Measurements from ENCODE around the gene VAV3. TPM values are rescaled to one million over a fixed set of nuclear protein-coding genes. Genes with fewer than 3 reads are reported as not detected.

VAV3 gene
- total RNA-seq, 1 donor from 2014 or later: 4.8 TPM

DNA sequence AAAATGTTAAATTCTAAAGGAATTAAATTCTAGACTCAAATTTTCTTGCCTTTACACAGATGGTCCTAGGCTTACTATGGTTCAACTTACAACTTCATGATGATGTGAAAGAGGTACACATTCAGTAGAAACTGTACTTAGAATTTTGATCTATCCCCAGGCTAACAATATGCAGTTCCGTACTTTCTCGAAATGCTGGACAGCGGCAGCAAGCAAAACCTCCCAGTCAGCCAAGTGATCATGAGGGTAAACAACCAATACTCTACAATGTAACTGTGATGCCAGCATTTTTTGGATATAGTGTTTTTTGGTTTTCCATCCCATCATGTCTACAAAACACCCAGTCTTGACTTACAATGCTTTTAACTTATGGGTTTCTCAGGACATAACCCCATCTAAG lies 25.7 kb downstream of the VAV3 start:
- Histone ChIP-seq H3K36me3 (ENCODE audit: control insufficient read depth, insufficient read depth, low read length) (no peaks in the 10 kb centered on the region), H3K4me3 (ENCODE audit: low read depth, low read length) (no peak overlapping the region), H3K27me3 (ENCODE audit: control insufficient read depth, insufficient read depth, low read length) (no peaks in the 10 kb centered on the region)
- no peak for TF ChIP-seq CTCF (IDR thresholded peaks at IDR 0.05; ENCODE audit: insufficient read depth, low read length, poor library complexity, severe bottlenecking)
- no peak for DNase-seq (ENCODE audit: low read depth)

GRCh38 chr1:107936498-107937481 lies 28.2 kb downstream of the VAV3 start:
- DNase-seq (ENCODE audit: low read depth): peak; percentile 96
- H3K36me3 ChIP-seq (ENCODE audit: control insufficient read depth, insufficient read depth, low read length): no peaks in the 10 kb centered on the region
- no peak overlapping the region for H3K4me3 ChIP-seq (ENCODE audit: low read depth, low read length)
- no peaks in the 10 kb centered on the region for H3K27me3 ChIP-seq (ENCODE audit: control insufficient read depth, insufficient read depth, low read length)
- TF ChIP-seq CTCF (IDR thresholded peaks at IDR 0.05; ENCODE audit: insufficient read depth, low read length, poor library complexity, severe bottlenecking): no peak

- H3K27me3 ChIP-seq (ENCODE audit: control insufficient read depth, insufficient read depth, low read length): no peaks in the 10 kb centered on the region
- DNase-seq (ENCODE audit: low read depth): no peak
- no peak overlapping the region for H3K4me3 ChIP-seq (ENCODE audit: low read depth, low read length)
- TF ChIP-seq CTCF (IDR thresholded peaks at IDR 0.05; ENCODE audit: insufficient read depth, low read length, poor library complexity, severe bottlenecking): no peak
- H3K36me3 ChIP-seq (ENCODE audit: control insufficient read depth, insufficient read depth, low read length): no peaks in the 10 kb centered on the region
These were observed 29.4 kb downstream of the VAV3 start for GRCh38 chr1:107935396-107936064.

- no peaks in the 10 kb centered on the region for H3K36me3 ChIP-seq (ENCODE audit: control insufficient read depth, insufficient read depth, low read length)
- no peak for DNase-seq (ENCODE audit: low read depth)
- TF ChIP-seq CTCF (IDR thresholded peaks at IDR 0.05; ENCODE audit: insufficient read depth, low read length, poor library complexity, severe bottlenecking): no peak
- H3K27me3 ChIP-seq (ENCODE audit: control insufficient read depth, insufficient read depth, low read length): no peaks in the 10 kb centered on the region
- no peak overlapping the region for H3K4me3 ChIP-seq (ENCODE audit: low read depth, low read length)
These were observed 30.4 kb downstream of the VAV3 start for GRCh38 chr1:107934578-107934977.

DNA sequence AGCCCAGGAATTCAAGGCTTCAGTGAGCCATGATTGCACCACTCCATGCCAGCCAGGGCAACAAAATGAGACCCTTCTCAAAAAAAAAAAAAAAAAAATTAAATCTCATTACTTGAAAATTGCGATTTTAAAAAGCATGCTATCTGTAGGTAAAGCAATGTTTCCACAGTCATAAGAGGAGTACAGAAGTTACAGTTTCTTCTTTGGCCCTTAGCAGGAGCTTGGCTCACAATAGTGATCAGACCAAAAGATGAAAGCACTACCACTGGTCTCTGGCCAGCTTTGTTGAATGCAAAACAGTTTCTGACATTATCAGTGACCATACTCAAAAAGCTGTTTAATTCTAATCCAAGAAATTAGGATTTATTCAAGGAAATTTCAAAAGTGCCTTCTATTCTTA lies 31.2 kb downstream of the VAV3 start:
- Histone ChIP-seq H3K36me3 (ENCODE audit: control insufficient read depth, insufficient read depth, low read length) (no peaks in the 10 kb centered on the region), H3K27me3 (ENCODE audit: control insufficient read depth, insufficient read depth, low read length) (no peaks in the 10 kb centered on the region), H3K4me3 (ENCODE audit: low read depth, low read length) (no peak overlapping the region)
- TF ChIP-seq CTCF (IDR thresholded peaks at IDR 0.05; ENCODE audit: insufficient read depth, low read length, poor library complexity, severe bottlenecking): no peak
- no peak for DNase-seq (ENCODE audit: low read depth)

All from kidney epithelial cell (primary cell).